ENCODE measurements around the gene PITPNC1. TPM values are rescaled to one million over a fixed set of nuclear protein-coding genes. Genes with fewer than 3 reads are reported as not detected.
"Not testable (repeated sequence)": the region's sequence is repeated elsewhere in the genome, so short reads cannot be mapped to it uniquely, and the experiment has no call there.

Gene PITPNC1
- total RNA-seq, 1 experiment from 2014 or later = 10.4 TPM

DNA sequence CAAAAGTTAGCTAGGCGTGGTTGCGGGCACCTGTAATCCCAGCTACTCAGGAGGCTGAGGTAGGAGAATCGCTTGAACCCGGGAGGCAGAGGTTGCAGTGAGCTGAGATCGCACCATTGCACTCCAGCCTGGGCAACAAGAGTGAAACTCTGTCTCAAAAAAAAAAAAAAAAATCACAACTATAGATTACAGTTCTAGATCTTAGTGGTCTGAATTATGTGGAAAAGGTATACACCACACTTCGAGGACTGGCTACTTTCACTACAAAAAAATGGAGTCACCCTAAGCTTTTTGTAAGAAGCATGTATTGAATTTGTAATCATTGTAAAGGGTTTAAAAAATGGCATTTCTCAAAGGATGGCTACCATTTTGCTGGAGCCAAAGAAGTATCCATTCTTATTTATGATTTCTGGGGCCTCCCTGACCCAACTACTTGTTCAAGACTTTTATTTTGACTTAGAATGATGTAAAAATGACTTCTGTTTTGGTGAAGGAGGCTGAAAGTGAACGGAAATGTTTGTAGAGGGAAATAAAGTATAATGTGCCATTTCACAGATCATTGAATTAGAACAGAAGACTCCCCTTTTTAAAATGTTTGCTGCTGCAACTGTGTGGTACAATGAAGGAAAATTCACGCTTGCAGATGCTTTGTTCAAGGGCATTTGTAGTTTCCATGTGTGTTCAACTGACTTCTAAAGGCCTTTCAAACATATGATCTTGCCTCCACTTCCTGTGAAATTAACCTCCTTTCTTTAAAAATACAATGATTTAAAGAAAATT is 303.6 kb downstream of the PITPNC1 start:
- DNase-seq (ENCODE audit: low read depth) = no peak

DNA sequence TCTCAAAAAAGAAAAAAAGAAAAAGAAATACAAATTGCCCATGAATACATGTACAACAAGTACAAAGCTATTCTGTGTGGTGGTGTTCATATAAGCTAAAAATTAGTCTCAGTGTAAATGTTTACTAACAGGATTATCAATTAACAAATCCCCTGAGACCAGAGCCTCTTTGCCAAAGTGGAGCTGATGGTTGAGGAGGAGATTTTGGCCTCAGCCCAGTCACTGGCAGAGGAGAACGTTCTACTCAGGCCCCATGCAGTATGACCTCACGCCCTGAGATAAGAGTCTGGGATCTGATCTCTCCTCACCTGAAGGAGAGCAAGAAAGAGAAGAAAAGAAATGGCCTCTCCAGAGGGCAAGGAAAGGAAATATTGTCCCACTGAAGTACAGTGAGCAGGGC is 305.1 kb downstream of the PITPNC1 start:
- no peak for DNase-seq (ENCODE audit: low read depth)

DNA sequence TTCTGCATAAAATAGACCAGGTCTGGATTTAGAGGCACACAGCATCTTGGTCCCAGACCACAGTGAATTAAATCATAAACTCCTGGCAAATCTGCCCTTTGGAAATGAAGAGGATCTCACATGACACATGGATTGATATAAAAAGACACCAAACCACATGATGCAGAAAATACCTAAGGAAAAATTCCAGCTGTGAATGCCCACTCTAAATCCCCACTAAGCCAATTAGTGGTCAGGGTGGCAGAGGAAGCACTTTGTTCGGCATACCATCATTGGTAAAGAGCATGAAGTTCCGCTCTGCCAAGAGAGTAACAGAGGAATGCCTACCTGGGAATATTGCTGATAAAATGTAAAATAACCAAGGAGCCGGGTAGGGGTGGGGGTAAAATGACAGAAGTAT is 308.3 kb downstream of the PITPNC1 start:
- DNase-seq (ENCODE audit: low read depth) = no peak

DNA sequence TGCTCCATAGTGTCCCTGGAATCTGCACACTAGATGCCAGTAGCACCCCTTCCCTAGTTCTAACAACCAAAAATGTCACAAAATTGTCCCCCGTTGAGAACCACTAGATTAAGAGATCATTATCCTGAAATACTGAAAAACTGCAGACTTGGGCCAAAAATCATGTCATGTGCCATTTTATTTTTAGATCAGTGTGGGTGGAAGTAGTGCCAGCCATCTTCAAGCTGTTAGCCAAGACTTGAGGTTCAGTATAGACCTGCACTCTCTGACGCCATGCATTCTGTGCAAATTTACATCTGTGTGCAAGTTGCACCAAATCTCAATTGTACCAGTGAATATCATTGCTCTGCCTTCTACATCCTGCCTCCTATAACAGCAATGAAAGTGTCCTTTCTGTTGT is 309.2 kb downstream of the PITPNC1 start:
- no peak for DNase-seq (ENCODE audit: low read depth)

DNA sequence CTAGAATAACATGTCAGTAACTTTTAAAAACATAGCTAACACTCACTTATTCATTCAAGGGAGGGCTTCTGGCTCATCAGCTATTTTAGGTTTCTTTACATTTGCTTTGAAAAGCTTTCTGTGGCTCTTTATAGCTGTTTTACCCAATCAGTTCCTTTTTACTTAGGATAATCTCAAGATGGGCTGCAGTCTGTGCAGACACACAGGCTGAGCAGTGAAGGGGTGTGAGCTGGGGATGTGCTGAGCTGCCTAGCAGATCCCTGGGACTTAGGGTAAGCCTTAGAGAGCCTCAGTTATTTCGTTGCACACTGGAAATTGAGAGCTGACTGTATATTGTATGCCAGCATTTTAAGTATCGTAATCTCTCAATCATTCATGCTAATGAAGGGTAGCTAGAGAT is 310.4 kb downstream of the PITPNC1 start:
- no peak for DNase-seq (ENCODE audit: low read depth)

DNA sequence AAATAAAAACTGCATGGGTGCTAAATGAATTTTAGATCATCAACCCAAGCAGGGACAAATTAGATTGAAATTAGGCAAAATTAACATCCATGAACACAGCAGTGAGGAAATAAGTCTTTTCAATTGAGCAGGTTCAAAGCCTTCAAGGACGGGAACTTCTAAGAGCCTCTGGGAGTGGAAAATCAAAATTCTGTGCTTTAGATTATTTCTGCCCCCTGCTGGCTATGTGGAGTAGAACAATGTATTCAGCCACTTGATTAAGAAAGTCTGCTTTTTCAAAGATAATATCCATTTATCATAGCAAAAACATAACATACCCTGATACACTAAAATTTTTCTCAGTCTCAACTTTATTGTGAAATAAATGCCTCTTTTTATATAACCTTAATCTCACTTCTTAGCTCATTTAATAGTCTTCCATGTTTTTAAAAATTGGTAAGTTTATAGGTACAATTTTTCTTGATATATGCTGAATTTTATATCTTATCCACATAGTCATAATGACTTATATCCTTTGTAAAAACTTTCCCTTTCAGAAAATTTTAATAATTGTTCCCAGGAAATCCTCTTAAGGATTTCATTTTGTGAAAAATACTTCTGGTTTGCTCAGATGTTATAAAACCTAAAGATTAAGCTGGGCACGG is 312.6 kb downstream of the PITPNC1 start:
- DNase-seq (ENCODE audit: low read depth) = peak; percentile 61

DNA sequence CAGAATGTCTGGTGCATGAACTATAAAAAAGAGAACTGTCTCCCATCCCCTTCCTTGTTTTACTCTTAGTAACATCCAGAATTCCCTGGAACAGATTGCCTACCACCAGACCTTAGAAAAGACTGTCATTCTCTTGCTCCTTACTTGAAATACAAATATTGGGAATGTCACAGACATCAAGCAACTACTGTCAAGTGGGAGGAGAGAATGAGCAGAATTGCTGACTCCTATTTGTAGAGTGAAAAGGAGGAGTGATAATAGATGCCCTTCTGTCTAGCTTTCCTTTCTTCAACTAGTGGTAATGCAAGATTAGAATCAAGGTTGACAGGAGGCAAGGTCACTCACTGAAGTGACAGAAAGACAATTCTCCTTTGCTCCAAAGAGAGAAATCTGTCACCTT is 316.7 kb downstream of the PITPNC1 start:
- DNase-seq (ENCODE audit: low read depth) = no peak

DNA sequence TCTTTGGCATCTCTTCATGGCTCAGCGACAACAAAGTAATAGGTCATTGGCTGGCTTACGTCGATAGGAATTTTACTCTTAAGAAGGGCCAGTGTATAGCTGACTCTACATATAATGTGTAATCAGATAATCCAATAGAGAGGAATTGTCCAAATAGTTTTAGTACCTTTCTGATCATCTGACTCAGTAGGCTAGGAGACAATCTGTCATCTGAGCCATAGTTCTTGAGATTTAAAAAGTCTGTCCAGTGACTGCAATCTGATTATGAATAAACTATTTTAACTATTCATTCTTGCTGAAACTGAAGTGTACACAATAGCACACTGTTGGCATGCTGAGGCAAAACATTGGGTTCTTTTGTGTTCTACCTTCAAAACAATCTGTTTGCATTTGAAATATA is 319.3 kb downstream of the PITPNC1 start:
- no peak for DNase-seq (ENCODE audit: low read depth)

DNA sequence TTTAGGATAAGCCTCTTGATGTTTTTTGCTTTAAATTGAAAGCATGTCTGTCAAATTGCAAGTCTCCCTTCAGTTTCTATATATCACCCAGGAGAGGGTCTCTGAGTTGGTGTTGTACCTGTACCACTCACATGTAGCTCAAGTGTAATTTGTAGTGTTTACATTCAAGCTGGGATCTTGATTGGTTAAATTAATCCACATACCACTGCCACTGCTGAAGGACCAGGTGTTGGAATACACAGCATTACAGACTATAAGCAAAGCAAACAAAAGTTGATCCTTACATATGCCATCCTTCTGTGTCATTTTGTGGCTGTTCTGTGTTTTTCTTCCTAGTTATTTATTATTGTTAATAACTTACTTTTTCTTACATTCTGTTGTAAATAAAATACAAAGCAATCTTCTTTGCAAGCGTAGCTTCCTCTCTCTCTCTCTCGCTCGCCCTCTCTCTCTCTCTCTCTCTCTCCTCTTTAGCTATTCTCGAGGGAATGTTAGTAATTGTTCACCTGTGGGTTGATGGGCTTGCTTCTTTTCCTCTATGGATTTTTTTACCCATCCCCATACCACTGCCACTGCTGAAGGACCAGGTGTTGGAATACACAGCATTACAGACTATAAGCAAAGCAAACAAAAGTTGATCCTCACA is 319.9 kb downstream of the PITPNC1 start:
- no peak for DNase-seq (ENCODE audit: low read depth)

DNA sequence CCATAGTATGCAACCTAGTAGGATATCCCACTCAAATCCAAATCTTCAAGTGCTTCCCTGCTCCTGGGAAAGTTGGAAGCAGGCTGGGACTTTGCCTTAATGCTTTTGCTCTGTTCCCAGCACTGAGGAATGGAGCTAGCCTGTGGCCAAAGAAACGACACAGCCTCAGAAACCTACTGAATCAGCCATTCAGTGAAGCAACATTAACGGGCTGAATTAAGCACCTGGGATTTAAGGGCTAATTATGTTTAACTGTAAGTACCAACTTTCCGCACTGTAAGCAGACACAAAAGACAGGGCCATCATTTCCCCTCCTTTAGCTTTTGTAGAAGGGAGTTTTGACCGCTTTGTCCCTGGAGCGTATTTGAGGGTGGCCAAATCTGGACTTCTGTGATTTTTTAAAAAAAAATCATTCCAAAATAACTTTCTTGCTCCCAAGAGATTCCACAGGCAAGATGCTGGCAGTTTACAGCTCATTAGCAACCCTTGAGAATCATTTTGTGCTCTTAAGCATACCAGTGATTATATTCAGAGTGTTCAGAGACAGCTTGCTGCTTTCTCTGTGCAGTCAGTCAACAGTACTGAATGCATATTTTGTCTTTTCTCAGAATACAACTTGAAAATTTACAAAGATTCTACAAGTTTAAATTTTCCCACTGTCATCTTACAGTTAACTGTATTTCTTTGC is 323.1 kb downstream of the PITPNC1 start:
- no peak for DNase-seq (ENCODE audit: low read depth)

DNA sequence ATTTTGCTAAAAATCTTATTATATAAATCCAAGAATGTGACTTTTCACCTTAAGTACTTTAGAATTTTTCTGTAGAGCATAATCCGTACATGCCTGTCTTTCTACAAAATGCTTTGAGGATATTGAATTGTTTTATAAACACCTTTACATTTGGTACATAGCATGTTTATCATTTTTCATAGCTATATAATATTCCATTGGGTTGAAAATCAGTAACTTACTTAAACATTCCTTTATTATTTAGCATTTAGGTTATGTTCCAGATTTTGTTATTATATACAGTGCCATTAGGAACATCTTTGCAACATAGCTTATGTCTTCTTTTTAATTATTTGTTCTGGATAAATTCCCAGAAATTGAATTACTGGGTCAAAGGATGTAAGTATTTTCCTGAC is 323.6 kb downstream of the PITPNC1 start:
- DNase-seq (ENCODE audit: low read depth) = no peak

DNA sequence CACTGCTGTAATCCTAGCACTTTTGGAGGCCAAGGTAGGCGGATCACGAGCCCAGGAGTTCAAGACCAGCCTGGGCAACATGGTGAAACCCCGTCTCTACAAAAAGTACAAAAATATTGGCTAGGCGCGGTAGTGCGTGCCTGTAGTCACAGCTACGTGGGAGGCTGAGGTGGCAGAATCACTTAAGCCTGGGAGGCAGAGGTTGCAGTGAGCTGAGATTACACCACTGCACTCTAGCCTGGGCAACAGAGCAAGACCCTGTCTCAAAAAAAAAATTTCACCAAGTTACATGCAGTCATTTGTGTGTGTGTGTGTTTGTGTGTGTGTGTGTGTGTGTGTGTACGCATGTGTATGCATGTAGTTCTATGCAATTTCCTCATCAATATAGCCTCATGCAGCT is 325.8 kb downstream of the PITPNC1 start:
- DNase-seq (ENCODE audit: low read depth) = not testable (repeated sequence)

DNA sequence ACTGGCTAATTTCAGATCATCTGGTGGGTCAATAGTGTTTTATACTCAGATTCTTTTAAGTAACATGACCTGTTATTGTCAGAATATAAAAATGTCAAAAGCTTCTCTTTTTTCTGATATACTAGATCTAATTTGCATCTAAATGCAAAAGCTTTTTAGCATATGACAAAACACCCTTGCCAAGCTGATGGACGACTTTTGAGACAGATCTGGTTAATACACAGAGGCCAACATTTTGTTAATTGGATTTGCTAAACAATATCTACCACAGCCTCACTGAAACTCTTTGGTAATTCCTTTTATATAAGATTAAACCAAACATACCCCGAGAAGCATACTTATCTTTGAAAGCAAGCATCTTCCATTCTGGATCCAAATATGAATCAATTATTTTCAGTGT is 330.4 kb downstream of the PITPNC1 start:
- DNase-seq (ENCODE audit: low read depth) = no peak

DNA sequence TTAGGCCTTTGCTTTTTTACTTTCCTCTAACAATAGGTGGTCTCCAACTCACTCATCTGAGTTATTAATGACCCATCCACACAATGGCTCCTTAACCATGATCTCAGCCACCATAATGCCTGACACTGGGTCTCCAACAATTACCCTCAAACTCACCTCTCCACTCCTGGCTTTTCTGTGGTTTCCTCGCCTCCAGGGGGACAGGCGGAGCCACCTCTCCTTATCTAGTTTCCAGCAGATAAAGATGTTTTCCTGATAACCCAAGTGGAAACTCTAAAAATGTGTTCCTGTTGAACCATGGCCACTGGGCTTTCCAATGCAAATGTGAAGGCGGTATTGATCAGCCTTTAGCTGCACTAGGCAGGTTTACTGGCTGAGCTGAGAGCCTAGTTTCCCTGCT is 331.3 kb downstream of the PITPNC1 start:
- DNase-seq (ENCODE audit: low read depth) = no peak

DNA sequence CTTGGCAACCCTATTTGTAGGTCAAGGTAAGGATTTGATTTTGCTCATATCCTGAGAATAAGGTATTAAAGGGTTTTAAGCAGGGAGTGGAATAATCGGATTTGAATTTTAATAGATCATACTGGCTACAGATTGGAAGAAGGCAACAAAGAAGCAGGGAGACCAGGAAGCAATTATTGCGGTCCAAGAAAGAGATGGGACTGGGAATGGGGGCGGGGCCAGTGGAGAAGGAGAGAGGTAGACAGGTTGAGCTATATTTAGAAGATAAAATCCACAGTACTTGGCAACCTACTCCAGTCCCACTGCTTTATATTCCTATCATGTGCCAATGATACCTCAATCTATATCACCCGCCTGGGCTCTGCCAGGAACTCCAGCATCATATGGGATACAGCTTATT is 334.8 kb downstream of the PITPNC1 start:
- DNase-seq (ENCODE audit: low read depth) = no peak

DNA sequence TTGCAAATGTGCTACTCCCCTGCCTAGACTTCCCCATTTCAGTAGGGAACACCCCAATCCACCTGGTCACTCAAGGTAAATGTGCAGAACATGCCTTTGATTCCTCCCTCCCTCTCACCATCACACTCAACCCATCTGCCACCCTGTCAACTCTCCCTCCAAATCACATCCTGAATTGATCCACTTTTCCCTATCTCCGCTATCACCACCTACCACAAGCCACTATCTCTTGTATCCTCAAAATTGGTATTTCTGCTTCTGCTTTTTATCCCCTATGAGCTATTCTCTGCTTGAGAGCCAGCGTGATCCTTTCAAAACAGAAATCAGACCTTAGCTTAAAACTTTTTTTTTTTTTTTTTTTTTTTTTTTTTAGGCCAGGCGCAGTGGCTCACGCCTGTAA is 335.3 kb downstream of the PITPNC1 start:
- DNase-seq (ENCODE audit: low read depth) = no peak

DNA sequence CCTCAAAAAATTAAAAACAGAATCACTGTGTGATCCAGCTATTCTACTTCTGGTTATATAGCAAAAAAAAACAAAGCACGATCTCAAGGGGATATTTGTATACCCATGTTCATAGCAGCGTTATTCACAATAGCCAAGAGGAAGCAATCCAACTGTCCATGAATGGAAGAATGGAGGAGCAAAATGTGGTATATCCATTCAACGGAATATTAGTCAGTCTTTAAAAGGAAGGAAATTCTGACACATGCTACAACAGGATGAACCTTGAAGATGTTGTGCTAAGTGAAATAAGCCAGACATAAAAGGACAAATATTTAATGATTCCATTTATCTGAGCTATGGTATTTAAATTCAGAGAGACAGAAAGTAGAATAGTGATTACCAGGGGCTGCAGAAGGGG is 336.1 kb downstream of the PITPNC1 start:
- no peak for DNase-seq (ENCODE audit: low read depth)

DNA sequence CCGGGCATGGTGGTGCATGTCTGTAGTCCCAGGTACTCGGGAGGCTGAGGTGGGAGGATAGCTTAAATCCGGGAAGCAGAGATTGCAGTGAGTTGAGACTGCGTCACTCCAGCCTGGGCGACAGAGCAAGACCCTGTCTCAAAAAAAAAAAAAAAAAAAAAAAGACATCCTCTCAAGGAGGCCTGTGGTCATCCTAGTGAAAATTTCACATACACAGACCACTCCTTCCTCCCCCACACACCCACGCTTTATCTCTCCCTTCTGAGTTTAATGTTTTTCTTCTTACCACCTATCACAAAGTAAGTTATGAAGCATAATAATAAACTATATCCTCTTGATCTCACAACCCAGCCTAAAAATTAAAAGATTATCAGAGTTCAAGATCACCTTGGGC is 339.3 kb downstream of the PITPNC1 start:
- no peak for DNase-seq (ENCODE audit: low read depth)

DNA sequence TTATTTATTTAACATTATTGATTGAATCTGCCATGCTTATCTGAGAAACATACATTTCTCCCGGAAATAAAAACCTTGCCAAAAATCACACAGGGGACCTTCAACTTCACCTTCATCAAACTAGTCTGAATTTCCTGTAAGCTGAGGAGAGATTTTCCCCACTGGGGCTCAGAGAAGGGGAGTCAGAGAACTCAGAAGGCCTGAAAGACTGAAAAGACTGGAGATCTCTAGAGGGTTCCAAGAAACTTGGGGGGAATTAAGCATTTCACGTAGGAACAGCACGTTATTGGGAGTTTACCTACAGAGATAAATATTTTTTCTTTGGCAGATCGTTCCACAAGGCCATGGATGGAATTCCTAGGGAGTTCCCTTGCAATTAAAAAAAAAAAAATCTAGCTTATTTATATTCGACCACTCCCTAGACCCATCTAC is 340.1 kb downstream of the PITPNC1 start:
- no peak for DNase-seq (ENCODE audit: low read depth)

DNA sequence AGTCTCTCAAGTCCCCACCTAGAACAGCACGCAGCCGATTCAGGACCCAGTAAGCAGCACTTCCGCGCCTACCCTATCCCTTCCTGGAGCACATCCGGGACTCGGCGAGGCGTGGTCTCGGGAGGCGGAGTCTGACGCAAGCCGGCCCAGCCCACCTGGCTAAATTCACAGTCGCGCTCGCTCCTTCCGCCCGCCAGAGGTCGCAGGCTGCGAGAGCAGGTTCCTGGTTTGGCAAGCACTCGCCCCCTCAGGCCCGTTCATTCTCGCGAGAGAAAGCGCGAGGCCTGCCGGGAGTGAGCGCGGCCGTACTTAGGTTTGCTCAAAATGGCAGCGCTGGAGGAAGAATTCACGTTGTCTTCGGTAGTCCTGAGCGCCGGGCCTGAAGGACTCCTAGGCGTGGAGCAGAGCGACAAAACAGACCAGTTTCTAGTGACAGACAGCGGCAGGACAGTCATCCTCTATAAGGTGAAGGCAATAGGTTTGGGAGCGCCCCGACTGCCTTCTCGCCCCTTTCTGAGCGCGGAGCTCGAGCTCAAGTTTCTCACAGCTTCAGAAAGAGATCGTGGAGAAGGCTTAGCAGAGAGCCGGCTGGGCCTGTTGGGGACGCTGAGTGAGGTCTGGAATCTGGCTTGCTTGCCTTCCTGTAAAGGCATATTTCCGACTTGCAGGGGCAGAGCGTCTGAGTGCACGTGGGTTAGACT is 340.7 kb downstream of the PITPNC1 start, which contains the start of gene NOL11:
Gene NOL11 (plus strand): TSS at position 313 of the 701 bp plus-strand sequence. CDS start 12 bp downstream, at position 325.
- peak; percentile 97 for DNase-seq (ENCODE audit: low read depth)

DNA sequence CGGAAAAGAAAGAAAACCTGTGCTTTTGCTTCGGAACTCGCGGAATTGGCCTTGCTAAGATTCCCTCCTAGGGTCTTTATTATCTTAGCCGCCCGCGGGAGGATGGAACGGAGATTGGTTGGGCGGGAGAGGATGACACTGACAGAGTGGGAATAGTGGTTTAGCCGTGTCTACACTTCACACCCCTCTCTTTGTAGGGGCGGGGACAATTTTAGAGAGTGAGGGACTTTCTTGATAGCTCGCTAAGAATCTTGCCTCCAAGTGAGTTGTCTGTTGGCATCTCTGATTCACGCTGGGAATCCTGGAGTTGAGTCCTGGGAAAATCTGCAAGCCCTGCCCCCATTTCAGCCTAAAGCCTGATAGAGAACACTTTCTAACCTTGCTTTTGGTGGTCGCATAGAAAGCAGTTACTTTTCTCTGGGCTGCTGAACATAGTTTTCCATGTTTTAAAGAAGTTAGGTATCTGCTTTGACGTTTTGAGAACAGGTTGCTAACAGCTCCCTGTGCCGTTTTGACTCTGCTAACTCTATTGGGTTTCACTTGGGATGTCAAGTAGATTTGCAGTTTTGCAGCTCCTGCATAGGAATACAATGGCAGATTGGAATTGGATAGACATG is 341.4 kb downstream of the PITPNC1 start:
- DNase-seq (ENCODE audit: low read depth) = peak; percentile 43
